GM12864 (cell line): ENCODE measurements around the gene HMX1.

ENCODE experiments used
- DNase-seq: peaks from one replicate; pipeline ENCODE4 v3.0.0-alpha.2; 2011; ENCODE audit warnings: low read depth
- H3K4me3 ChIP-seq: 2 replicates; pipeline ENCODE4 v1.5.1; 2011; ENCODE audit warnings: mild to moderate bottlenecking, low read depth, low read length, control low read depth
- TF ChIP-seq, protein P1 (sequence below): IDR thresholded peaks from 2 replicates; pipeline ENCODE4 v1.5.1; 2011; ENCODE audit warnings: low read depth, mild to moderate bottlenecking, moderate library complexity, low read length, control low read depth, inconsistent platforms; ENCODE audit errors: missing control alignments

HMX1 gene

DNA sequence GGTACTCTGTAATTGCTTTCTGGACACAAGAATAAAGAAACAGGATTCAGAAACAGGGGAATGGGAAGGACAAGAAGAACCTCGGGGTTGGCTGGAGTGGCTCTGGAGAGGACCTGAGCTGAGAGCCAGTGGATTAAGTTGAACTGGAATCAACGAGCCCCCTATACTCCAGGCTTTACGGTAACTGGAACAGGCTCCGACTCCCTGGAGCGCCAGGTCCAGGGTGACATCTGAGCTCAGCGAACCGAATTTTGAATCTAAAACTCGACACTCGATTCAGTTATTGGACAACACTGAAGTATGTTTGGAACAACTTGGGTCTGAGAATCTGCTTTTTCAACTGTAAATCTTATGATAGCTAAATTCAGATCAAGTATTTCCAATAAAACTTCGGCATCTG is 23.9 kb downstream of the HMX1 start:
- DNase-seq = no peak
- TF ChIP-seq, protein P1, sequence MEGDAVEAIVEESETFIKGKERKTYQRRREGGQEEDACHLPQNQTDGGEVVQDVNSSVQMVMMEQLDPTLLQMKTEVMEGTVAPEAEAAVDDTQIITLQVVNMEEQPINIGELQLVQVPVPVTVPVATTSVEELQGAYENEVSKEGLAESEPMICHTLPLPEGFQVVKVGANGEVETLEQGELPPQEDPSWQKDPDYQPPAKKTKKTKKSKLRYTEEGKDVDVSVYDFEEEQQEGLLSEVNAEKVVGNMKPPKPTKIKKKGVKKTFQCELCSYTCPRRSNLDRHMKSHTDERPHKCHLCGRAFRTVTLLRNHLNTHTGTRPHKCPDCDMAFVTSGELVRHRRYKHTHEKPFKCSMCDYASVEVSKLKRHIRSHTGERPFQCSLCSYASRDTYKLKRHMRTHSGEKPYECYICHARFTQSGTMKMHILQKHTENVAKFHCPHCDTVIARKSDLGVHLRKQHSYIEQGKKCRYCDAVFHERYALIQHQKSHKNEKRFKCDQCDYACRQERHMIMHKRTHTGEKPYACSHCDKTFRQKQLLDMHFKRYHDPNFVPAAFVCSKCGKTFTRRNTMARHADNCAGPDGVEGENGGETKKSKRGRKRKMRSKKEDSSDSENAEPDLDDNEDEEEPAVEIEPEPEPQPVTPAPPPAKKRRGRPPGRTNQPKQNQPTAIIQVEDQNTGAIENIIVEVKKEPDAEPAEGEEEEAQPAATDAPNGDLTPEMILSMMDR = no peak
- no peak overlapping the region for H3K4me3 ChIP-seq

DNA sequence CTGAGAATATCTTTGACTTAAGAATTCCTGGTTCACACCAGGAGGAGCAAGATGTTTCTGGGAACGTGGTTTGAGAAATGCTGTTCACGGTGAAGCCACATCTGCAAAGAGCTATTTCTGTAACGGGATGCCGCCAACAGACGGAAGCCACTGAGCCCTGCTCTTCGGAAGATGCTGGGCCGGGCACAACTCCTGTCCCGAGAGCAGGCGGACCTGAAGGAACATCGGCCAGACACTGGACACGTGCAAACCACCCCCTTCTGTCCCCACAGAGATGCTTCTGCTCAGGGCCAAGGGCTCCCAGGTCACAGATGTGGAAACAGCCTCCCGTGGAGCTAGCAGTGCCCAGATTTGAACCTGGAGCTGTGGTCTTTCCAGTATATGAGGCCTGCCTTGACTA is 24.3 kb downstream of the HMX1 start:
- H3K4me3 ChIP-seq = no peak overlapping the region
- DNase-seq = no peak
- TF ChIP-seq, protein P1 = no peak

DNA sequence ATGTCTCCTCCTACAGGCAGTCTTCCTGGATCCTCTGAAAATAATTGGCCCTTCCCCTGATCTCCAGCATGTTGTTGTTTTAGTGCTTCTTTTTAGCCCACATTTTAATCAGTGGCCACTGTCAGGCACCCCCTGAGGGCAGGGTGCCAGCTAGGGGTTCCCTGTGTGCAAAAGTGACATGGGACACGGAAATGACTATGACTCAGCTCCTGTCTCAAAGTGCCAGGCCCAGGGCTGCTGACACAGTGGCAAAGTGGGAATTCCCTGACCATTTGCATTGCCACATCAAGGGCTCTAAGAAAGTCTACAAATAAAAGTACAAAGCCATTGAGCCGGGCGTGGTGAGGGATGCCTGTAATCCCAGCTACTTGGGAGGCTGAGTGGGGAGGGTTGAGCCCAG is 24.8 kb downstream of the HMX1 start:
- TF ChIP-seq, protein P1 = no peak
- H3K4me3 ChIP-seq = no peak overlapping the region
- no peak for DNase-seq

DNA sequence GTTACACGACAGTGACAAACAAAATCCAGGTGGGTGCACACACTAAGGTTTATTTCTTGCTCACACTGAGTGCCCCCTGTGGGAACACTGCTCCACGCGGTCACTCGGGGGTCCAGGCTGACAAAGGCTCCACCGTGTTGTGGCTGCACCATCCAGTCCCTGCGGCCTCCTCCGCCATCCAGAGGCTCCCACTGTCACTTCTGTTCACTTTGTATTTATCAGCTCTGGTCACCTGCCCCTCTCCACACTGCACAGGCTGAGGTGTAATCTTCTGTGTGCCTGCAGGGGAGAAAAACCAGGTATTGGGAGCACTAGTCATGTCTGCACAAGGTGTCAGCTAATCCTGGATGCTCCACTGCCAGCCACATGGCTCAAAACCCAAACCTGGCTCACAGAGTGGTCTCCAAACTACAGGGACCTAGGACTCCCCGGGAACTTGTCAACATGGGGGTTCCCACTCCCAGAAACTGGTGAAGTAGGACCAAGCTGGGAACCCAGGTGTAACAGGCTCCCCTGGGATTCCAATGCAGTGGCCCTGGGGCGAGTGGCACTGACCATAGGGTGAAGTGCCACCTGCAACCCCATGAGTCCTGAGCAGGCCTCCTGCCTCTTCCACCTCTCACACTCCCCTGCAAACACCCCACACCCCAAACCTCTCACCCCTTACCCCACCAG is 25.5 kb downstream of the HMX1 start:
- TF ChIP-seq, protein P1 = no peak
- DNase-seq = no peak

DNA sequence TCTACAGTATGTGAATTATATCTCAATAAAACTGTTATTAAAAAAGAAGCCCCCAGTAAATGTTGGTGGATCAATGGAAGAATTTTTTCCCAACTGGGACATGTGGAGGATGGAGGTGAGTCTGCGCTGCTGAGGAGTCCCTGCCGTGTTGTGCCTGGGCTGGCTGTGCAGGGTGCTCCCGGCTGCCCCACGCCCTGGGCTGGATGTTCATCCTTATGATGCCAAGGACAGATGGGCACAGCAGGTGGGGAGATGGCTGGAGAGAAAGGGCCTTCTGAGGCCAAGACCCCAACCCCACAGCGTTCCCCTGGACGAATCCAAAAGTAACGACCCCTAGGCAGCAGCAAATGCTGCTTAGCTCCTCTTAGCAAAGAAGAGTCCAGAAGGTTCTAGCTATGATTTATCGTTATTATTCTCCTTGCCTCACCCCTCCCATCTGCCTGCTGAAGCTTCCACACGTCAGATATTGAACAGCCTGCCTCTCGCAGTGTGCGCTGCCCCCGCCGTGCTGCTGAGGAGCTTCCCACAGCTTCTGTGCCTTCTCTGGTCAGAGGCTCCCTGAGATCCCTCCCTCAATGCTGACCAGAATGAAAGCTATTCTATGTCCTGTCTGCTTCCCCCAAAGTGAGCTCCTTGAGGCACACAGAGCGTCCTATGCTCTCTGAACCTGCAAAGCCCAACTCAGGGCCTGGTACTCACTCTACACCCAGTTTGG is 26.5 kb downstream of the HMX1 start:
- no peak overlapping the region for H3K4me3 ChIP-seq
- TF ChIP-seq, protein P1 = no peak
- DNase-seq = no peak

More for the DNA sequence above, 25.5 kb downstream of the HMX1 start:
- H3K4me3 ChIP-seq = no peak overlapping the region

DNA sequence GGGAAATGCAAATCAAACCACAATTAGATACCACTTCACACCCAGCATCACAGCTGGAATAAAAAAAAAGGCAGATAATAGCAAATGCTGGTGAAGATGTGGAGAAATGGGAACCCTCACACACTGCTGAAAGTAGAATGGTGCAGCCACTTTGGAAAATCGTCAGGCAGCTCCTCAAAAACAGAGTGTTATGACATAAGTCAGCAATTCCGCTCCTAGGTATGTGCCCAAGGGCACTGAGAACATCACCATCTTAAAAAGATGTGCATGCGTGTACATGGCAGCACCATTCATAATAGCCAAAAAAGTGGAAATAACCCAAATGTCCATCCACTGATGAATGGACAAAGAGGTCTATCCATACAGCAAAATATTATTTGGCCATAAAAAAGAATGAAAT is 28.0 kb downstream of the HMX1 start:
- no peak overlapping the region for H3K4me3 ChIP-seq
- TF ChIP-seq, protein P1 = no peak

More for the DNA sequence above, 28.0 kb downstream of the HMX1 start:
- no peak for DNase-seq
